ENCODE data around the gene BCAN. TPM values are rescaled to one million over a fixed set of nuclear protein-coding genes. Genes with fewer than 3 reads are reported as not detected.

Gene BCAN
- total RNA-seq, 1 experiment from 2014 or later = 1.2 TPM

GRCh38 chr1:156658945-156659574 lies 17.1 kb downstream of the BCAN start:
- Mint-ChIP-seq H3K27ac (no peak overlapping the region), H3K4me1 (peaks cover 77% of the 10 kb centered on the region in 2 experiments), H3K36me3 (ENCODE audit: insufficient read depth in 1 of 3, low read depth in 3 of 3) (no peaks in the 10 kb centered on the region), H3K4me3 (0 out of 5 replicates have a peak overlapping the region, but pooled peaks of 1 of the 2 experiments have one; percentile 21), H3K27me3 (ENCODE audit: low read depth) (peaks cover 56% of the 10 kb centered on the region), H3K9me3 (no peaks in the 10 kb centered on the region)
- H2BK5ac ChIP-seq (ENCODE audit: insufficient read length, low read length) = no peak overlapping the region
- no peaks in the 10 kb centered on the region for H4K20me1 ChIP-seq (ENCODE audit: control insufficient read depth, insufficient read depth, insufficient read length)
- no peak overlapping the region for H3K18ac ChIP-seq (ENCODE audit: insufficient read length, low read depth, low read length)
- no peak overlapping the region for H4K8ac ChIP-seq (replicated peaks; ENCODE audit: insufficient read length, low read depth, low read length)
- H3K56ac ChIP-seq (ENCODE audit: insufficient read length, low read depth, low read length) = no peak overlapping the region
- DNase-seq = no peak
- H3K14ac ChIP-seq (ENCODE audit: insufficient read depth, low read length) = no peak overlapping the region
- H3K23ac ChIP-seq (ENCODE audit: insufficient read length, low read depth, low read length) = no peak overlapping the region
- peaks cover 10% of the 10 kb centered on the region; the same call in 1 of the 2 replicates for H3K4me1 ChIP-seq (ENCODE audit: insufficient read depth, low read length)
- no peak overlapping the region for H3K4me2 ChIP-seq (ENCODE audit: insufficient read depth, insufficient read length, low read length)
- no peak overlapping the region for H3T11ph ChIP-seq (ENCODE audit: low read length)
- no peak overlapping the region for H4K5ac ChIP-seq (ENCODE audit: insufficient read length, low read depth, low read length)
- no peaks in the 10 kb centered on the region for H3K79me2 ChIP-seq (ENCODE audit: insufficient read depth, low read length)
- no peak overlapping the region for H3K9ac ChIP-seq (ENCODE audit: extremely low read depth, insufficient read length, low read length)
- no peak overlapping the region for H2BK120ac ChIP-seq (ENCODE audit: low read depth, low read length, poor library complexity, severe bottlenecking)
- WGBS (ENCODE audit: extremely low coverage, insufficient read length, low lambda C conversion rate) = no CpG with 5 or more reads among the region's 10 CpGs
- no peaks in the 10 kb centered on the region for H3K79me1 ChIP-seq (ENCODE audit: insufficient read depth, low read depth, low read length, poor library complexity, severe bottlenecking)
- no peak for TF ChIP-seq CTCF (conservative IDR thresholded peaks at IDR 0.05)
- H3K9me3 ChIP-seq (ENCODE audit: control insufficient read depth, low read depth, low read length) = no peaks in the 10 kb centered on the region
- H2AK5ac ChIP-seq (ENCODE audit: insufficient read length, low read length) = no peak overlapping the region
- H2BK15ac ChIP-seq (ENCODE audit: low read depth, low read length) = no peak overlapping the region
- H2AFZ ChIP-seq (ENCODE audit: low read length) = no peak overlapping the region
- H3K23me2 ChIP-seq (ENCODE audit: insufficient read length, low read depth, low read length, poor library complexity, severe bottlenecking) = peaks cover 10% of the 10 kb centered on the region
- H4K91ac ChIP-seq (ENCODE audit: insufficient read length, low read depth, low read length) = no peak overlapping the region
- H3K27ac ChIP-seq (ENCODE audit: insufficient read length, low read depth, low read length) = no peak overlapping the region
- no peak overlapping the region for H2BK12ac ChIP-seq (ENCODE audit: insufficient read length, low read depth, low read length)
- no peak overlapping the region for H3K4ac ChIP-seq (ENCODE audit: low read depth, low read length)
- H2BK20ac ChIP-seq (ENCODE audit: low read depth, low read length, poor library complexity, severe bottlenecking) = no peak overlapping the region
- no peaks in the 10 kb centered on the region; the same call in 1 of the 2 replicates for H3K27me3 ChIP-seq (ENCODE audit: insufficient read depth, low read length)
